ENCODE results near the gene PDE6D.

DNA sequence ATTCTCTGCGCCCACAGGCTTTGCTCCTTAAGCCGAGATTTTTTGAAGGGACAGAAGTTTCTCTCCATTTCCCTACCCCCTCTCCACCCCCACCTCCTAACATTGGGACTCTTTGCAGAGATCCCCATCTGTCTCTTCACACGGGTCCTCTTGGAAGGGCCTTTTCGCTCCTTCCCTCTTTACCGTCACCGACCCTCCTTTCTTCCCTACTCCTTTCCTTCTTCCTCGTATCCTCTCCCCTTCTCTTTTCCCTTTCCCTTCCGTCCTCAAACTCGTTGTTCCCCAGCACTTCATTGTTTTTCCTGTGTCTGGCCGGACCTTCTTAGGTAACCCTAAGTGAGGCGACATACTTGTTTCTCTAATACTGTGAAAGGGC is 5.8 kb upstream of the PDE6D start:
- TF ChIP-seq POLR2A (IDR thresholded peaks at IDR 0.05) (no peak), CTCF (IDR thresholded peaks at IDR 0.05) (no peak)

Measured in lower leg skin (tissue), 3 donors.